Fibroblast of mammary gland (primary cell): Measurements from ENCODE around the gene KREMEN2.

ENCODE experiments used
- DNase-seq: peaks from one replicate; pipeline ENCODE4 v3.0.0-alpha.2; 2010; ENCODE audit warnings: low read depth
- H3K4me3 ChIP-seq: 2 replicates; pipeline ENCODE4 v1.5.1; 2011; ENCODE audit warnings: low read depth, mild to moderate bottlenecking, low read length, moderate library complexity; ENCODE audit not compliant: control insufficient read depth
- TF ChIP-seq, protein P1 (sequence below): conservative IDR thresholded peaks from 2 replicates; pipeline ENCODE4 v1.5.1; 2011; ENCODE audit warnings: low read depth, low read length, inconsistent platforms; ENCODE audit not compliant: control insufficient read depth, insufficient read depth

The KREMEN2 gene

DNA sequence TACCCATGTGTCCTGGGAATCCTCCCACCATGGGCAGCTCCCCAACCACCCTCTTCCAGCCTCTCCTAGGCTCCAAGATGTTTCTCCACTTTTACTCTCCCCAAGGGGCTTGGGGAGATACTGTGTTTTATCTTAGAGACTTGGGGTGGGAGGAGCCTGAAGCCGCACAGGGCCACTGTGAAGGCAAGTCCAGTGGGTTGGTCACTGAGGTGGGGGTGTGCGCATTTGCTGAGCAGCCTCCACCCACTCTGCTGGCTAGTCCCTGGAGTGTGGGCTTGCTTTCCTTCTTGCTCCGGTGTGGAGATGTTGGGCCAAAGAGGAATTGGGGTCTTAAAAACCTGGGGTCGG, 44.6 kb downstream of the KREMEN2 start:
- TF ChIP-seq, protein P1, sequence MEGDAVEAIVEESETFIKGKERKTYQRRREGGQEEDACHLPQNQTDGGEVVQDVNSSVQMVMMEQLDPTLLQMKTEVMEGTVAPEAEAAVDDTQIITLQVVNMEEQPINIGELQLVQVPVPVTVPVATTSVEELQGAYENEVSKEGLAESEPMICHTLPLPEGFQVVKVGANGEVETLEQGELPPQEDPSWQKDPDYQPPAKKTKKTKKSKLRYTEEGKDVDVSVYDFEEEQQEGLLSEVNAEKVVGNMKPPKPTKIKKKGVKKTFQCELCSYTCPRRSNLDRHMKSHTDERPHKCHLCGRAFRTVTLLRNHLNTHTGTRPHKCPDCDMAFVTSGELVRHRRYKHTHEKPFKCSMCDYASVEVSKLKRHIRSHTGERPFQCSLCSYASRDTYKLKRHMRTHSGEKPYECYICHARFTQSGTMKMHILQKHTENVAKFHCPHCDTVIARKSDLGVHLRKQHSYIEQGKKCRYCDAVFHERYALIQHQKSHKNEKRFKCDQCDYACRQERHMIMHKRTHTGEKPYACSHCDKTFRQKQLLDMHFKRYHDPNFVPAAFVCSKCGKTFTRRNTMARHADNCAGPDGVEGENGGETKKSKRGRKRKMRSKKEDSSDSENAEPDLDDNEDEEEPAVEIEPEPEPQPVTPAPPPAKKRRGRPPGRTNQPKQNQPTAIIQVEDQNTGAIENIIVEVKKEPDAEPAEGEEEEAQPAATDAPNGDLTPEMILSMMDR, result no peak
- H3K4me3 ChIP-seq, result no peak overlapping the region
- no peak for DNase-seq

DNA sequence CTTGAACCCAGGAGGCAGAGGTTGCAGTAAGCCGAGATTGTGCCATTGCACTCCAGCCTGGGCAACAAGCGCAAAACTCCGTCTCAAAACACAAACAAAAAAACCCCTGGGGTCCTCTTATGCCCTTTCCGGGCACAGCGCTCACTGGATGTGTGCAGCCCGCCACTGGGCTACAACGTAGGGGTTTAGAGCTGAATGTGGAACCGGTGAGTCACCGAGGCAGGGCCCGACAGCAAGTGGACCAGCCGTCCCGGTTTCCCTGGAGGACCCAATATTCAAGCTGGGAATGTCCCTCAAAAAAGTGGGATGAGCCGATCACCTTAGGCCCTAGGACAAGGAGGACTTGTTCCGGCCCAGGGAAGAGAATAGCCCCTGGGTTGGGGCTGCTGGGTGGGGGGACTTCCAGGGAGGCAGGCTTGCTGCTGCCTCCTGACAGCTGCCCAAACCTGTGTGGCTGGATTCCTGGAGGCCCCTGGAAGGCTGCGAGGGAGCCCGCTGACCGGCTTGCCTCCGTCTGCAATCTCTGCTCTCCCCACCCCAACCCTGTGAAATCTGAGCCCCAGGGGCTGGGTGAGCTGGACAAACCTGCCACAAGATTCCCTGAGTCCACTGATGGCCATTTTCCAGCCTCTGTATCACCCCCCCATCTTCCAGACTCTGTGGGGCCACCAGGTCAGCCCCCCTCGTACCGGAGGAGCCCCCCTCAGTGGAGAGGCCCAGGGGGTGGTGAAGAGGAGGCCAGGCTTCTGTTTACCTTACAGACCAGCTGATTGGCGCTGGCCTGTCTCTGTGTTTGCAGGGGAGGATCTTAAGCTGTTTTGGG, 45.7 kb downstream of the KREMEN2 start:
- no peak overlapping the region for H3K4me3 ChIP-seq
- TF ChIP-seq, protein P1, result no peak
- no peak for DNase-seq

DNA sequence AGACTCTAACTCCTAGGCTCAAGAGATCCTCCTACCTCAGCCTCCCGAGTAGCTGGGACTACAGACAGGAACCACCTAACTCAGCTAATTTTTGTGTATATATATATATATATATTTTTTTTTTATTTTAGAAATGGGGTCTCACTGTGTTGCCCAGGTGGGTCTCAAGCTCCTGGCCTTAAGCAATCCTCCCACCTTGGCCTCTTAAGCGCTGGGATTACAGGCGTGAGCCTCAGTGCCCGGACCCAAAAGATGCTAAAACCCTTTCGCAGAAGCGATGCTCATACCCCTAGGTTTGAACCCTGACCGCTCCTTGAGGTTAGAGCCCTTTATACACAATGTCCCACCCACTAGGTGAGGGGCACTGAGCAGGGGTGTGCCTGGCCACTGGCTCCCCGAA, 46.4 kb downstream of the KREMEN2 start:
- DNase-seq, result no peak
- no peak overlapping the region for H3K4me3 ChIP-seq
- TF ChIP-seq, protein P1, result no peak

DNA sequence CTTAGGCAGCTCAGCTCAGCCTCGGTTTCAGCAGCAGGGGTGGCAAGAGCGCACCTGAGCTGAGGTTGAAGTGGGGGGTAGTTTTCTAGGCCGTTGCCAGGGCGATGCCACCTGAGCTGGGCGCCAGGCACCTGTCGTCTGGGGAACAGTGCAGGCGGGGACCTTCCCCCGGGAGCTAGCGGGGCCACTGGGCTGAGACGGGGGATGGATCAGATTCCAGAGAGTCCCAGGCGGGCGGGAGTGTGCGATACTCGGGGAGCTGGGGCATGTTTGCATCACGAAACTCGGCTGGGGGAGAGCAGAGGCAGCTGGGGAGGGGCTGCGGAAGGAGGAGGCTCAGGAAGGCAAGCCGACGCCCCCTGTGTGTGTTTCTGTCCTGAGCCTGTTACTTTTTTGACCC, 48.2 kb downstream of the KREMEN2 start:
- H3K4me3 ChIP-seq, result no peak overlapping the region
- no peak for DNase-seq
- TF ChIP-seq, protein P1, result no peak

DNA sequence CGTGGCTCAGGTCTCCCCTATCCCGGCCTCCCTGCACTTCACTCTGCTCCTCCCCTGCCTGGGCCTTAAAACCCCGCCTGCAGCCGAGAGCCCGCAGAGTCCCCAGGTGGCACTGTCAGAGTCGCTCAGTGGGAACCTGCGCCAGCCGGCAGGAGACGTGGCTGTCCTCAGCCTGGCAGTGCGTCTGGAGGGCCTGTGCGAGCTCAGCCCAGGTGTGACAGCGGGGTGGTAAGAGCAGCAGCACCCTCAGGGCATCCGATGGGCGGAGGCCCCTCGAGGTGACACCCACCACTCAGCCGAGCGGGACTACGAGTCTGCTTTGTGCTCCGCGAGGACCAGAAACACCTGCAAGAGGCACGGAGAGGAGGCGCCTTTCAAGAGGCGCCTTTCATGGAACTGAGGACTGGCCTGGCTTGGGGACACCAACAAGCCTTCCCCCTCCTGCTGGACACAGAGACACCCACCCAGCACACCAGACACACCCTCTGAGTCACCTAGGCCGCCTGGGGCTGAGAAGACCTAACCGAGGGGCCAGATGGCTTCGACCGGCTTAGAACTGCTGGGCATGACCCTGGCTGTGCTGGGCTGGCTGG, 48.8 kb downstream of the KREMEN2 start, which contains the start of gene CLDN9:
TSS of gene CLDN9 (plus strand) at position 96 of the 593 bp plus-strand sequence. CDS start at position 536, 440 bp downstream.
- TF ChIP-seq, protein P1, result no peak
- H3K4me3 ChIP-seq, result no peak within 1 kb of the TSS
- no peak for DNase-seq

DNA sequence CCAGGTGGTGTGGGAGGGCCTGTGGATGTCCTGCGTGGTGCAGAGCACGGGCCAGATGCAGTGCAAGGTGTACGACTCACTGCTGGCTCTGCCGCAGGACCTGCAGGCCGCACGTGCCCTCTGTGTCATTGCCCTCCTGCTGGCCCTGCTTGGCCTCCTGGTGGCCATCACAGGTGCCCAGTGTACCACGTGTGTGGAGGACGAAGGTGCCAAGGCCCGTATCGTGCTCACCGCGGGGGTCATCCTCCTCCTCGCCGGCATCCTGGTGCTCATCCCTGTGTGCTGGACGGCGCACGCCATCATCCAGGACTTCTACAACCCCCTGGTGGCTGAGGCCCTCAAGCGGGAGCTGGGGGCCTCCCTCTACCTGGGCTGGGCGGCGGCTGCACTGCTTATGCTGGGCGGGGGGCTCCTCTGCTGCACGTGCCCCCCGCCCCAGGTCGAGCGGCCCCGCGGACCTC, 49.4 kb downstream of the KREMEN2 start:
- no peak overlapping the region for H3K4me3 ChIP-seq
- TF ChIP-seq, protein P1, result no peak
- DNase-seq, result no peak
